HG02763 (cell line): ENCODE results near the gene PTPN6.
A peak's percentile ranks its signal among the peaks of the same experiment; 100 is the strongest.
"Not testable (repeated sequence)": the region's sequence is repeated elsewhere in the genome, so short reads cannot be mapped to it uniquely, and the experiment has no call there.

Experiments
- ATAC-seq: cut with Tn5 transposase; IDR thresholded peaks from one replicate; pipeline ENCODE4 v1.9.1; 2021; ENCODE audit warnings: mild to moderate bottlenecking, moderate library complexity; ENCODE audit not compliant: unreplicated experiment

PTPN6 gene

GRCh38 chr12:6950811-6951540 lies at the start of gene PTPN6:
TSS of gene PTPN6 (plus strand) at chr12:6951356. CDS start at chr12:6951513, 157 bp downstream.
- no peak for ATAC-seq

DNA sequence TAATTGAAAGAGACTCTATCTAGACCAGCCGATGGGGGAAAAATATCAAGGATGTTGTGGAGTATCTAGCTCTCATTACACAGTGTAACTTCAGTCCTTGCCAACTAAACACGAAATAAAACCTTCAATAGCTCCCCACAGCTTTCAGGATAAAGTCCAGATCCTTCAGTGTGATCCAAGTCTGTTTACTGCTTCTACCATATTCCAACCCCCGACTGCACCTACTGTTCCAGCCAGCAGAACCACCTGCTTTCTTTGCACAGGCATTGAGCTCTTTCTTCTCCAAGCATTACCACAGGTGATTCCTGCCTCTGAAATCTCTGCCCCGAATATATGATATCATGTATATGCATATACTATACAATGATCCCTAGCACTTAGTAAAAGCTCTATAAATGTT lies 48.7 kb upstream of the PTPN6 start:
- no peak for ATAC-seq

GRCh38 chr12:6903722-6904121 lies 47.4 kb upstream of the PTPN6 start:
- no peak for ATAC-seq

- peak; percentile 93 for ATAC-seq
Observed at GRCh38 chr12:6904280-6905276, 46.6 kb upstream of the PTPN6 start, which contains the start of gene LRRC23. TSS of gene LRRC23 (plus strand) at chr12:6904822. CDS start at chr12:6905634, 812 bp downstream.

DNA sequence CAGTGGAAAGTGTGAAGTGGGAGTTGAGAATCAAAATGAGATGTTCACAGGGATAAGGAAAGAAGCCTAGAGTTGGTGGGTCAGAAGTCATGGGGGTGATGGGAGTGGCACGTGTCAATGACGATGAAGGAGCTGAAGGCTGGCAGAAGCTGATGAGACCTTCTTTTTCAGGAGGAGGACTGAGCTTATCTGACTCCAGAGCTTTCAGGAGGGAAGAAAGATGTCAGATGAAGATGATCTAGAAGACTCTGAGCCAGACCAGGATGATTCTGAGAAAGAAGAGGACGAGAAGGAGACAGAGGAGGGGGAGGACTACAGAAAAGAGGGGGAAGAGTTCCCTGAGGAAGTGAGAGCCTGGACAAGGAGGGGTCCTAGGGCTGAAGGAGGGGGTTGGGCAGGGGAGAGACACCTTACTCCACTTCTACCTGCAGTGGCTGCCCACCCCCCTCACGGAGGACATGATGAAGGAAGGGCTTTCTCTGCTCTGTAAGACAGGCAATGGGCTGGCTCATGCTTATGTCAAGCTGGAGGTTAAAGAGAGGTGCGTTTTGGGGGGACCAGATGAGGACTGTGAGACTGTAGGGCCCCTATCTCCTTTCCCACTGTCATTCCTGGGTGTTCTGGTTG lies 45.6 kb upstream of the PTPN6 start:
- no peak for ATAC-seq

DNA sequence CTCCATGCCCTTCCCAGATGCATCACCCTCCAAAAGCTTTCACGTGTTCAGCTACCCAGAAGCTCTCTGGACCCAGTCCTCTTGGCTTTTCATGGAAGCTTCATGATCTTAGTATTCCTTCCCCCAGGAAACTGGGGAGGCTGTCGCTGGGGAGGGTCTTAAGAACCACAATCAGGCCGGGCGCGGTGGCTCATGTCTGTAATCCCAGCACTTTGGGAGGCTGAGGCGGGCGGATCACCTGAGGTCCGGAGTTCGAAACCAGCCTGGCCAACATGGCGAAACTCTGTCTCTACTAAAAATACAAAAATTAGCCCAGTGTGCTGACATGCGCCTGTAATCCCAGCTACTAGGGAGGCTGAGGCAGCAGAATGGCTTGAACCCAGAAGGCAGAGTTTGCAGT lies 43.0 kb upstream of the PTPN6 start:
- ATAC-seq: not testable (repeated sequence)

GRCh38 chr12:6909421-6910145 lies 41.6 kb upstream of the PTPN6 start:
- no peak for ATAC-seq

DNA sequence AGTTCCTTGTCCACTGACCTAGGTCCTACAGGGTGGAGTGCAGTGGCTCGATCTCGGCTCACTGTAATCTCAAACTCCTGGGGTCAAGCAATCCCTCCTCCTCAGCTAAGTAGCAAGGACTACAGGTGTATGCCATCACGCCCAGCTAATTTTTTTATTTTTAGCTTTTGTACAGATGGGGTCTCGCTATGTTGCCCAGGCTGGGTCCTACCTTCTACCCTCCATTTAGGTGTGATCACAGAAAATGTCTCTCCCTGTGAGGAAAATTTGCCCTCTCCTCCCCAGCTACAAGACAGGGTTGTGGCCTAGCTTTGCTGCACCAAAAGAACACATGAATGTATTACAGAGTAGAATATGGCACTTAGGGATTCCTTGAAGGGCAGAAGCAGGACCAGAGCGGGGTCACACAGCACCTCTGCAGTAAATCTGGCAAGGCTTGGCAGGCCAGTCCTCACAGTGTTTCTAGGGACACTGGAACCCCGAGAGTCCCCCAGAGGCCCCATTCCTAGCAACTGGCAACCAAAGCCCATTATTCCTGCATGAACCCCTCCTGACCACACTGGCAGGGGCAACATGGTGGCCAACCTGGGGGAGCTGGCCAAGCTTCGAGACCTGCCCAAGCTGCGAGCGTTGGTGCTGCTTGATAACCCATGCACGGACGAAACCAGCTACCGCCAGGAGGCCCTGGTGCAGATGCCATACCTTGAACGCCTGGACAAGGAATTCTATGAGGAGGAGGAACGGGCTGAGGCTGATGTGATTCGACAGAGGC lies 38.8 kb upstream of the PTPN6 start:
- ATAC-seq: no peak

GRCh38 chr12:6914246-6914946 lies 36.8 kb upstream of the PTPN6 start, which contains the start of gene ENO2:
TSS of gene ENO2 (plus strand) at chr12:6914580. CDS start at chr12:6915833, 1,253 bp downstream.
- ATAC-seq: peak; percentile 61

DNA sequence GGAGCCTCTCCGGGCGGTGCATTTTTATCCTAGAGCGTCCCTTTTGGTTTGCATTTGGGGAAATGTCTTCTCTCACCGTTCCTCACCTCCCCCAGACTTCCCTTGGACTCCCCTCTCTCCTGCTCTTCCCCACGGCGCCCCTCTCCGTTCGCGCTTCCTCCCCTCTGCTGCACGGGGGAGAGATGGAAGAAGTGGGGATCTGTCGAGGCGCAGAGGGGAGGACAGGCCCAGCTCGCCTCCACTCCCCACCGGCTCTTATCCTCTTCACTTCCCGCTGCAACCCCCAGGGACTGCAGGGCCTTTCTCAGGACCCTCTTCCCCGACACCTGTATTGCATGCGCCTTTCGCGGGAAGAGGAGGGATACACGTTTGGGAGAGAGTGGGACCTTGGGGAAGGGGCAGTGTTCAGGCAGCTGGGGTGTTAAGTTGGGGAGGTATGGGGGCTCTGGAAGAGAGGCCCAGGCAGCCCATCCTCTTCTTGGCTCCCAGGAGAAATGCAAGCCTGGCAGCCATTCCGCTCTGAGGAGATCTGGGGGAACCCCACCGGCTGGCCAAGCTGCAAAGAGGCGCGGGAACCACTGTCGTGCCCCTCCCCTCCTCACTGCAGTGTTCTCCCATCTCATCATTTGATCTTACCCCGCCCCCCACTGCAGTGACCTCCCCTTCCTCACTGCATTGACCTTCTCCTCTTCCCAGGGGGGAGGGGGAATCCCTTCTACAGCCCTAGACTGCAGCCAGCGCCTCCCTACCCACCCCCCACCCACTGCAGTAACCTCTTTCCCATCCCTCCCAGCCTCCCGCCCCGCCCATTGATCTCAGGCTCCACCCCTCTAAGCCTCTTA lies 36.0 kb upstream of the PTPN6 start:
- ATAC-seq: no peak

DNA sequence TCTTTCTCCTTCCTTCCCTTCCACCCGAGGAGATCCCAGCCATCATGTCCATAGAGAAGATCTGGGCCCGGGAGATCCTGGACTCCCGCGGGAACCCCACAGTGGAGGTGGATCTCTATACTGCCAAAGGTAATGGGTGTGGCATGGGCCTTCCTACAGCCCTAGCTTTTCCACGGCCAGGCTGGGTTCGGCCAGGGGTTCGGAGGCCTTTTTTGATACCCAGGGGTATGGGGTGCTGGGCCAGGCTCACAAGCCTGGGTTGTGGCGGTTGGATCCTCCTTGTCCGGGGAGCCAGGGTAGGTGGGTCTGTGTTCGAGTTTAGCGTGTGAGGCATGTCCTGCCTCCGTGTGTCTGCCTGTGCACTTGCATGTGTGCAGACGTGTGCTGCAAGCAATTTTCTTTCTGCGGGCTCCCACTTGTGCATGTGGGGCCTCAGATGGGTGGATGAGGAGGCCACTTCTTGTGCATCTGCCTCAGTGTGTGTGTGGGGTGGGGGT lies 35.3 kb upstream of the PTPN6 start:
- ATAC-seq: no peak

GRCh38 chr12:6916426-6917200 lies 34.5 kb upstream of the PTPN6 start:
- no peak for ATAC-seq

GRCh38 chr12:6917491-6918231 lies 33.5 kb upstream of the PTPN6 start:
- ATAC-seq: no peak

DNA sequence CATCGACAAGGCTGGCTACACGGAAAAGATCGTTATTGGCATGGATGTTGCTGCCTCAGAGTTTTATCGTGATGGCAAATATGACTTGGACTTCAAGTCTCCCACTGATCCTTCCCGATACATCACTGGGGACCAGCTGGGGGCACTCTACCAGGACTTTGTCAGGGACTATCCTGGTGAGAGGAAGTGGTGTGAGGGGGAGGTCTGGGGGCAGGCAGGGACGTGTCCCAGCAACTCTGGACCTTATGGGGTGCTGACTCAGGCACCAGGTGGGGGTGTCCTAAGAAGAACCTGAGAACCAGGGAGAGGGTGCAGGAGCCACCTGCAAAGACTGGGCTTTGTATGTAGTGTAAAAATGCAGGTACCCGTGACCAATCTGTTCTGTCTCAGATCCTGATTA lies 31.6 kb upstream of the PTPN6 start:
- ATAC-seq: no peak

- no peak for ATAC-seq
Observed at GRCh38 chr12:6921539-6921938, 29.6 kb upstream of the PTPN6 start.
